GM23338 (cell line): Measurements from ENCODE around the gene ZNF277. TPM values are rescaled to one million over a fixed set of nuclear protein-coding genes. Genes with fewer than 3 reads are reported as not detected.

Source experiments
- ATAC-seq: fragments of 200-7000 bp; cut with Tn5 transposase; 3 replicates; pipeline ENCODE4 v1.9.1; 2020
- DNase-seq: peaks from one replicate; pipeline ENCODE4 v3.0.0-alpha.2; 2015; ENCODE audit warnings: low spot score
- H2AFZ ChIP-seq: fragments of 200-600 bp; sonication (generic); 2 replicates; pipeline ENCODE4 v1.8.0; 2016; ENCODE audit warnings: antibody characterized with exemption, mild to moderate bottlenecking, moderate library complexity
- H3F3A ChIP-seq: fragments of 200-600 bp; sonication (generic); replicated peaks from 2 replicates; pipeline ENCODE4 v1.8.0; 2017; ENCODE audit warnings: antibody characterized with exemption, mixed run types, low read depth
- H3K27ac ChIP-seq: fragments of 200-600 bp; sonication (generic); 2 replicates; pipeline ENCODE4 v1.6.1; 2016; ENCODE audit warnings: low read depth
- H3K27me3 ChIP-seq: fragments of 200-600 bp; sonication (generic); 2 replicates; pipeline ENCODE4 v1.8.0; 2016; ENCODE audit warnings: mild to moderate bottlenecking, mixed run types, moderate library complexity; ENCODE audit not compliant: insufficient read depth
- H3K36me3 ChIP-seq: fragments of 200-600 bp; sonication (generic); 2 replicates; pipeline ENCODE4 v1.8.0; 2016; ENCODE audit warnings: mild to moderate bottlenecking; ENCODE audit not compliant: insufficient read depth
- H3K4me1 ChIP-seq: fragments of 200-600 bp; sonication (generic); 2 replicates; pipeline ENCODE4 v1.8.0; 2016; ENCODE audit warnings: mild to moderate bottlenecking, moderate library complexity; ENCODE audit not compliant: insufficient read depth
- H3K4me2 ChIP-seq: fragments of 200-600 bp; sonication (generic); 2 replicates; pipeline ENCODE4 v1.7.1; 2017; ENCODE audit warnings: mixed run types
- H3K4me3 ChIP-seq: fragments of 200-600 bp; sonication (generic); 2 replicates; pipeline ENCODE4 v1.6.1; 2016; ENCODE audit warnings: mixed run types
- H3K79me2 ChIP-seq: fragments of 200-600 bp; sonication (generic); replicated peaks from 2 replicates; pipeline ENCODE4 v1.8.0; 2017; ENCODE audit warnings: mild to moderate bottlenecking; ENCODE audit not compliant: insufficient read depth
- H3K9me2 ChIP-seq: fragments of 200-600 bp; sonication (generic); 2 replicates; pipeline ENCODE4 v1.8.0; 2017; ENCODE audit not compliant: insufficient read depth
- H4K20me1 ChIP-seq: fragments of 200-600 bp; sonication (generic); replicated peaks from 2 replicates; pipeline ENCODE4 v1.8.0; 2017; ENCODE audit warnings: mild to moderate bottlenecking; ENCODE audit not compliant: insufficient read depth
- H3K27ac Mint-ChIP-seq: 2 replicates; pipeline ENCODE4 v1.8.0; 2020; ENCODE audit warnings: inconsistent platforms, mild to moderate bottlenecking, moderate library complexity, mixed read lengths
- H3K27me3 Mint-ChIP-seq: 3 replicates; pipeline ENCODE4 v1.8.0; 2022; ENCODE audit warnings: low read depth, mild to moderate bottlenecking, moderate library complexity, mixed read lengths, inconsistent platforms; ENCODE audit not compliant: insufficient read depth, poor library complexity
- H3K36me3 Mint-ChIP-seq: 3 replicates; pipeline ENCODE4 v1.8.0; 2021; ENCODE audit warnings: low read depth, mild to moderate bottlenecking, inconsistent platforms, moderate library complexity, mixed read lengths
- H3K4me1 Mint-ChIP-seq: 3 replicates; pipeline ENCODE4 v1.8.0; 2020; ENCODE audit warnings: mild to moderate bottlenecking, inconsistent platforms, mixed read lengths
- H3K4me3 Mint-ChIP-seq: 3 replicates; pipeline ENCODE4 v1.8.0; 2021; ENCODE audit warnings: moderate library complexity, mild to moderate bottlenecking, inconsistent platforms, mixed read lengths
- H3K9me3 Mint-ChIP-seq: 3 replicates; pipeline ENCODE4 v1.8.0; 2020; ENCODE audit warnings: moderate library complexity, mild to moderate bottlenecking, inconsistent platforms, mixed read lengths
- CREB1 ChIP-seq: fragments of 250-450 bp; sonication (Bioruptor Pico); IDR thresholded peaks from 2 replicates; pipeline ENCODE4 v1.5.0; 2020; ENCODE audit warnings: low read depth, mild to moderate bottlenecking, moderate library complexity
- CTCF ChIP-seq, 2 experiments: fragments of 200-600 bp in 1 of 2; sonication (generic) in 1 of 2; conservative IDR thresholded peaks; 2 replicates each; pipeline versions ENCODE4 v1.5.1 to v1.6.1; 2016 to 2017; ENCODE audit warnings: antibody characterized with exemption in 2 of 2, low read depth in 2 of 2, mild to moderate bottlenecking in 2 of 2, moderate library complexity in 1 of 2
- ETS1 ChIP-seq: IDR thresholded peaks from 2 replicates; pipeline ENCODE4 v1.6.1; 2016; ENCODE audit warnings: antibody characterized with exemption
- EZH2 ChIP-seq: fragments of 200-600 bp; sonication (generic); IDR thresholded peaks from one replicate; pipeline ENCODE4 v1.8.0; 2017; ENCODE audit warnings: antibody characterized with exemption, mild to moderate bottlenecking, low read depth; ENCODE audit not compliant: unreplicated experiment
- EZH2phosphoT487 ChIP-seq: fragments of 200-600 bp; sonication (generic); IDR thresholded peaks from one replicate; pipeline ENCODE4 v1.8.1; 2018; ENCODE audit warnings: antibody characterized with exemption; ENCODE audit not compliant: unreplicated experiment
- JUNB ChIP-seq: IDR thresholded peaks from one replicate; pipeline ENCODE4 v1.6.1; 2016; ENCODE audit warnings: antibody characterized with exemption; ENCODE audit not compliant: unreplicated experiment
- NANOG ChIP-seq: IDR thresholded peaks from 2 replicates; pipeline ENCODE4 v1.6.1; 2016; ENCODE audit warnings: antibody characterized with exemption, borderline replicate concordance
- POLR2AphosphoS5 ChIP-seq: IDR thresholded peaks from 2 replicates; pipeline ENCODE4 v1.6.1; 2016; ENCODE audit warnings: antibody characterized with exemption, low read depth
- ZNF114 ChIP-seq: fragments of 250-450 bp; sonication (Bioruptor Pico); IDR thresholded peaks from 2 replicates; pipeline ENCODE4 v1.5.0; 2020; ENCODE audit warnings: mild to moderate bottlenecking, moderate library complexity
- ZNF462 ChIP-seq: fragments of 250-450 bp; sonication (Bioruptor Pico); IDR thresholded peaks from 2 replicates; pipeline ENCODE4 v1.5.0; 2020; ENCODE audit warnings: mild to moderate bottlenecking, moderate library complexity
- polyA plus RNA-seq: library from polyadenylated mRNA; unstranded; fragments of >200 nt; fragmentation: Nextera tagmentation; extraction: Ambion mirVana; gene quantifications from 2 replicates; pipeline ENCODE4 v1.2.1, GENCODE V29; 2016
- total RNA-seq: library from RNA; depleted of rRNA; stranded (reverse); fragments of >200 nt; shearing (Covaris generic); gene quantifications from 2 replicates; pipeline ENCODE4 v1.2.3, GENCODE V29; 2014

The ZNF277 gene
- total and polyA plus RNA-seq, 2 experiments from 2014 or later: 25.4 to 28.9 TPM

- no peak for TF ChIP-seq CTCF (conservative IDR thresholded peaks at IDR 0.05; ENCODE audit: low read depth in 2 of 2)
Measured at GRCh38 chr7:112279042-112279441, 72.5 kb downstream of the ZNF277 start (continued).

GRCh38 chr7:112280267-112280666 is 73.8 kb downstream of the ZNF277 start:
- Histone ChIP-seq H3K9me2 (no peaks in the 10 kb centered on the region), H4K20me1 (no peaks in the 10 kb centered on the region), H3K4me2 (no peak overlapping the region), H3K27me3 (no peaks in the 10 kb centered on the region), H3K27ac (no peak overlapping the region), H2AFZ (no peak overlapping the region), H3K4me3 (no peak overlapping the region), H3K4me1 (peaks cover 7% of the 10 kb centered on the region; the same call in 1 of the 2 replicates), H3K36me3 (no peaks in the 10 kb centered on the region), H3K79me2 (peaks cover 29% of the 10 kb centered on the region), H3F3A (no peaks in the 10 kb centered on the region)
- Mint-ChIP-seq H3K4me1 (peaks cover 6% of the 10 kb centered on the region), H3K9me3 (no peaks in the 10 kb centered on the region), H3K27me3 (no peaks in the 10 kb centered on the region), H3K36me3 (no peaks in the 10 kb centered on the region), H3K27ac (peak overlapping the region; percentile 60; the same call in 1 of the 2 replicates), H3K4me3 (no peak overlapping the region)
- DNase-seq (no peak), ATAC-seq (no peak)
- TF ChIP-seq POLR2AphosphoS5: no peak
- no peak for TF ChIP-seq CTCF (conservative IDR thresholded peaks at IDR 0.05; ENCODE audit: low read depth in 2 of 2)
- TF ChIP-seq NANOG: no peak
- no peak for TF ChIP-seq ETS1
- no peak for TF ChIP-seq EZH2
- no peak for TF ChIP-seq EZH2phosphoT487
- TF ChIP-seq CREB1 (CRISPR knock-in tag): no peak
- no peak for TF ChIP-seq ZNF114 (CRISPR knock-in tag)
- no peak for TF ChIP-seq ZNF462 (CRISPR knock-in tag)
- TF ChIP-seq JUNB: no peak
